SU-DHL-6 (cell line): ENCODE data around the gene STK39.
A peak's percentile ranks its signal among the peaks of the same experiment; 100 is the strongest.
"Not testable (repeated sequence)": the region's sequence is repeated elsewhere in the genome, so short reads cannot be mapped to it uniquely, and the experiment has no call there.

Source experiments
- H2AFZ ChIP-seq: fragments of 200-600 bp; sonication (generic); 2 replicates; pipeline ENCODE4 v1.6.1; 2014; ENCODE audit warnings: low read depth, mild to moderate bottlenecking, moderate library complexity, mixed read lengths, antibody characterized with exemption, low read length; ENCODE audit not compliant: severe bottlenecking
- H3F3A ChIP-seq: fragments of 200-600 bp; shearing (Covaris generic); 2 replicates; pipeline ENCODE4 v1.6.0; 2016; ENCODE audit warnings: antibody characterized with exemption, mild to moderate bottlenecking; ENCODE audit not compliant: insufficient read depth
- H3K27ac ChIP-seq: fragments of 200-600 bp; sonication (generic); 2 replicates; pipeline ENCODE4 v1.5.1; 2016; ENCODE audit warnings: low read depth, mild to moderate bottlenecking, low read length, moderate library complexity, mixed read lengths
- H3K27me3 ChIP-seq: fragments of 200-600 bp; sonication (generic), shearing (Covaris generic); 2 replicates; pipeline ENCODE4 v1.6.0; 2014; ENCODE audit warnings: mild to moderate bottlenecking, low read length
- H3K36me3 ChIP-seq: fragments of 200-600 bp; sonication (generic); 2 replicates; pipeline ENCODE4 v1.6.1; 2014; ENCODE audit warnings: mild to moderate bottlenecking, low read length, mixed read lengths
- H3K4me2 ChIP-seq: fragments of 300-600, 200-600 bp; shearing (Covaris generic), sonication (generic); 2 replicates; pipeline ENCODE4 v1.6.0; 2014; ENCODE audit warnings: low read length, low read depth, mild to moderate bottlenecking; ENCODE audit not compliant: poor library complexity, severe bottlenecking
- H3K4me3 ChIP-seq: fragments of 200-600 bp; sonication (generic); 2 replicates; pipeline ENCODE4 v1.5.1; 2014; ENCODE audit warnings: antibody characterized with exemption, low read length, mild to moderate bottlenecking, mixed read lengths; ENCODE audit not compliant: insufficient read depth, poor library complexity, severe bottlenecking
- H3K79me2 ChIP-seq: fragments of 200-600 bp; sonication (generic); 2 replicates; pipeline ENCODE4 v1.6.1; 2014; ENCODE audit warnings: mild to moderate bottlenecking, low read length, moderate library complexity; ENCODE audit not compliant: insufficient read depth
- H3K9ac ChIP-seq: fragments of 200-600 bp; sonication (generic); 2 replicates; pipeline ENCODE4 v1.7.0; 2014; ENCODE audit warnings: mild to moderate bottlenecking, low read length
- H3K9me2 ChIP-seq: fragments of 200-600 bp; sonication (generic); replicated peaks from 2 replicates; pipeline ENCODE4 v1.6.1; 2014; ENCODE audit warnings: low read length; ENCODE audit not compliant: insufficient read depth
- H3K9me3 ChIP-seq: fragments of 200-600 bp; sonication (generic); 2 replicates; pipeline ENCODE4 v1.6.1; 2014; ENCODE audit warnings: low read length, mixed read lengths; ENCODE audit not compliant: insufficient read depth
- H4K20me1 ChIP-seq: fragments of 200-600 bp; sonication (generic); 2 replicates; pipeline ENCODE4 v1.6.1; 2014; ENCODE audit warnings: low read depth, mild to moderate bottlenecking, antibody characterized with exemption, low read length, moderate library complexity, mixed read lengths
- CTCF ChIP-seq: fragments of 200-600 bp; sonication (generic); IDR thresholded peaks from one replicate; pipeline ENCODE4 v1.5.1; 2017; ENCODE audit warnings: antibody characterized with exemption, mild to moderate bottlenecking, low read length, moderate library complexity; ENCODE audit not compliant: insufficient read depth, poor library complexity, severe bottlenecking
- EZH2phosphoT487 ChIP-seq: fragments of 200-600 bp; sonication (generic), shearing (Covaris generic); conservative IDR thresholded peaks from 2 replicates; pipeline ENCODE4 v1.6.1; 2018; ENCODE audit warnings: mild to moderate bottlenecking, antibody characterized with exemption, low read length, moderate library complexity, mixed read lengths

Gene STK39

GRCh38 chr2:168047091-168047690 is 200.2 kb downstream of the STK39 start:
- TF ChIP-seq EZH2phosphoT487 = no peak
- TF ChIP-seq CTCF = no peak
- H3F3A ChIP-seq = no peaks in the 10 kb centered on the region
- no peak overlapping the region for H3K4me3 ChIP-seq
- no peak overlapping the region for H3K4me2 ChIP-seq
- no peaks in the 10 kb centered on the region for H3K27me3 ChIP-seq
- H3K9me3 ChIP-seq = no peaks in the 10 kb centered on the region
- no peak overlapping the region for H3K27ac ChIP-seq
- no peaks in the 10 kb centered on the region for H3K36me3 ChIP-seq
- H4K20me1 ChIP-seq = no peaks in the 10 kb centered on the region
- no peaks in the 10 kb centered on the region for H3K9me2 ChIP-seq
- no peaks in the 10 kb centered on the region for H3K79me2 ChIP-seq
- H2AFZ ChIP-seq = no peak overlapping the region
- no peak overlapping the region for H3K9ac ChIP-seq

GRCh38 chr2:168044579-168044978 is 202.8 kb downstream of the STK39 start:
- Histone ChIP-seq H3K27me3 (no peaks in the 10 kb centered on the region), H3K79me2 (no peaks in the 10 kb centered on the region), H3K9ac (no peak overlapping the region), H4K20me1 (no peaks in the 10 kb centered on the region), H3K36me3 (no peaks in the 10 kb centered on the region), H3K4me3 (no peak overlapping the region), H3F3A (peaks cover 4% of the 10 kb centered on the region; the same call in 1 of the 2 replicates), H3K4me2 (no peak overlapping the region), H3K27ac (no peak overlapping the region), H3K9me3 (no peaks in the 10 kb centered on the region), H2AFZ (no peak overlapping the region), H3K9me2 (no peaks in the 10 kb centered on the region)
- TF ChIP-seq EZH2phosphoT487 = no peak
- TF ChIP-seq CTCF = no peak

GRCh38 chr2:168044176-168044575 is 203.2 kb downstream of the STK39 start:
- Histone ChIP-seq H2AFZ (no peak overlapping the region), H3F3A (peaks cover 4% of the 10 kb centered on the region; the same call in 1 of the 2 replicates), H3K9ac (no peak overlapping the region), H3K9me3 (no peaks in the 10 kb centered on the region), H3K36me3 (no peaks in the 10 kb centered on the region), H3K9me2 (no peaks in the 10 kb centered on the region), H3K4me3 (no peak overlapping the region), H3K4me2 (no peak overlapping the region), H4K20me1 (no peaks in the 10 kb centered on the region), H3K79me2 (no peaks in the 10 kb centered on the region), H3K27me3 (no peaks in the 10 kb centered on the region), H3K27ac (no peak overlapping the region)
- no peak for TF ChIP-seq CTCF
- no peak for TF ChIP-seq EZH2phosphoT487

- Histone ChIP-seq H3K27ac (peak overlapping the region; percentile 62), H3K4me3 (peak overlapping the region; percentile 26), H3K4me2 (peak overlapping the region; percentile 60)
- H3F3A ChIP-seq, H2AFZ ChIP-seq, H4K20me1 ChIP-seq, H3K27me3 ChIP-seq, H3K9ac ChIP-seq, H3K79me2 ChIP-seq, H3K36me3 ChIP-seq, H3K9me3 ChIP-seq, H3K9me2 ChIP-seq: not testable (repeated sequence)
Measured at GRCh38 chr2:168042127-168042824, 205.1 kb downstream of the STK39 start.
